KMS-11 (cell line): Measurements from ENCODE around the gene EML6.

ENCODE experiments used
- H2AFZ ChIP-seq: fragments of 200-600 bp; sonication (generic); 2 replicates; pipeline ENCODE4 v1.6.1; 2016; ENCODE audit warnings: antibody characterized with exemption, mixed run types, low read depth
- H3K27ac ChIP-seq: fragments of 200-600 bp; sonication (generic); 2 replicates; pipeline ENCODE4 v1.6.1; 2016; ENCODE audit warnings: mild to moderate bottlenecking, mixed run types
- H3K27me3 ChIP-seq: fragments of 200-600 bp; sonication (generic); 2 replicates; pipeline ENCODE4 v1.6.1; 2017; ENCODE audit warnings: mild to moderate bottlenecking, low read depth, mixed run types, moderate library complexity; ENCODE audit not compliant: insufficient read depth
- H3K36me3 ChIP-seq: fragments of 200-600 bp; sonication (generic); 2 replicates; pipeline ENCODE4 v1.6.1; 2017; ENCODE audit warnings: mild to moderate bottlenecking, mixed run types; ENCODE audit not compliant: insufficient read depth
- H3K4me1 ChIP-seq: fragments of 200-600 bp; sonication (generic); 2 replicates; pipeline ENCODE4 v1.6.1; 2016; ENCODE audit warnings: mild to moderate bottlenecking, low read depth, mixed run types; ENCODE audit not compliant: poor library complexity, severe bottlenecking
- H3K4me2 ChIP-seq: fragments of 200-600 bp; sonication (generic); 2 replicates; pipeline ENCODE4 v1.7.0; 2016; ENCODE audit warnings: mild to moderate bottlenecking, mixed run types
- H3K4me3 ChIP-seq: fragments of 200-600 bp; sonication (generic); IDR thresholded peaks from 2 replicates; pipeline ENCODE4 v1.6.1; 2017; ENCODE audit warnings: low read depth, low read length, mixed read lengths; ENCODE audit not compliant: insufficient read depth
- H3K79me2 ChIP-seq: fragments of 200-600 bp; sonication (generic); 2 replicates; pipeline ENCODE4 v1.6.1; 2016; ENCODE audit warnings: low read depth, mixed run types; ENCODE audit not compliant: insufficient read depth
- H3K9ac ChIP-seq: fragments of 200-600 bp; sonication (generic); 2 replicates; pipeline ENCODE4 v1.6.1; 2016; ENCODE audit warnings: mild to moderate bottlenecking, mixed run types
- H4K20me1 ChIP-seq: fragments of 200-600 bp; sonication (generic); 2 replicates; pipeline ENCODE4 v1.6.1; 2016; ENCODE audit warnings: mild to moderate bottlenecking, mixed run types; ENCODE audit not compliant: insufficient read depth
- TF ChIP-seq, protein P1 (sequence below): fragments of 200-600 bp; sonication (generic); conservative IDR thresholded peaks from 2 replicates; pipeline ENCODE4 v1.6.1; 2017; ENCODE audit warnings: low read depth, mild to moderate bottlenecking, antibody characterized with exemption, low read length, moderate library complexity, mixed read lengths

The EML6 gene

GRCh38 chr2:54708584-54709335 lies 14.7 kb upstream of the EML6 start:
- H3K36me3 ChIP-seq = no peaks in the 10 kb centered on the region
- no peaks in the 10 kb centered on the region for H4K20me1 ChIP-seq
- no peak overlapping the region for H3K4me3 ChIP-seq
- H3K9ac ChIP-seq = no peak overlapping the region
- peaks cover 27% of the 10 kb centered on the region for H3K4me1 ChIP-seq
- no peak overlapping the region for H2AFZ ChIP-seq
- no peak overlapping the region for H3K4me2 ChIP-seq
- no peaks in the 10 kb centered on the region for H3K27me3 ChIP-seq
- no peaks in the 10 kb centered on the region for H3K79me2 ChIP-seq
- no peak overlapping the region for H3K27ac ChIP-seq
- TF ChIP-seq, protein P1, sequence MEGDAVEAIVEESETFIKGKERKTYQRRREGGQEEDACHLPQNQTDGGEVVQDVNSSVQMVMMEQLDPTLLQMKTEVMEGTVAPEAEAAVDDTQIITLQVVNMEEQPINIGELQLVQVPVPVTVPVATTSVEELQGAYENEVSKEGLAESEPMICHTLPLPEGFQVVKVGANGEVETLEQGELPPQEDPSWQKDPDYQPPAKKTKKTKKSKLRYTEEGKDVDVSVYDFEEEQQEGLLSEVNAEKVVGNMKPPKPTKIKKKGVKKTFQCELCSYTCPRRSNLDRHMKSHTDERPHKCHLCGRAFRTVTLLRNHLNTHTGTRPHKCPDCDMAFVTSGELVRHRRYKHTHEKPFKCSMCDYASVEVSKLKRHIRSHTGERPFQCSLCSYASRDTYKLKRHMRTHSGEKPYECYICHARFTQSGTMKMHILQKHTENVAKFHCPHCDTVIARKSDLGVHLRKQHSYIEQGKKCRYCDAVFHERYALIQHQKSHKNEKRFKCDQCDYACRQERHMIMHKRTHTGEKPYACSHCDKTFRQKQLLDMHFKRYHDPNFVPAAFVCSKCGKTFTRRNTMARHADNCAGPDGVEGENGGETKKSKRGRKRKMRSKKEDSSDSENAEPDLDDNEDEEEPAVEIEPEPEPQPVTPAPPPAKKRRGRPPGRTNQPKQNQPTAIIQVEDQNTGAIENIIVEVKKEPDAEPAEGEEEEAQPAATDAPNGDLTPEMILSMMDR = no peak

- Histone ChIP-seq H3K9ac (no peak overlapping the region), H4K20me1 (no peaks in the 10 kb centered on the region), H3K4me2 (no peak overlapping the region), H2AFZ (no peak overlapping the region), H3K4me3 (no peak overlapping the region), H3K27ac (no peak overlapping the region), H3K4me1 (peaks cover 24% of the 10 kb centered on the region), H3K36me3 (no peaks in the 10 kb centered on the region), H3K79me2 (no peaks in the 10 kb centered on the region), H3K27me3 (no peaks in the 10 kb centered on the region)
- TF ChIP-seq, protein P1 = no peak
These were observed 14.1 kb upstream of the EML6 start for GRCh38 chr2:54709336-54709809.

GRCh38 chr2:54710216-54710615 lies 13.2 kb upstream of the EML6 start:
- Histone ChIP-seq H3K4me2 (no peak overlapping the region), H3K27ac (no peak overlapping the region), H4K20me1 (no peaks in the 10 kb centered on the region), H3K4me3 (no peak overlapping the region), H2AFZ (no peak overlapping the region), H3K9ac (no peak overlapping the region), H3K4me1 (peaks cover 16% of the 10 kb centered on the region), H3K79me2 (no peaks in the 10 kb centered on the region), H3K27me3 (no peaks in the 10 kb centered on the region), H3K36me3 (no peaks in the 10 kb centered on the region)
- TF ChIP-seq, protein P1 = no peak

- H3K36me3 ChIP-seq = no peaks in the 10 kb centered on the region
- no peaks in the 10 kb centered on the region for H4K20me1 ChIP-seq
- H3K79me2 ChIP-seq = no peaks in the 10 kb centered on the region
- H3K27ac ChIP-seq = no peak overlapping the region
- H3K9ac ChIP-seq = no peak overlapping the region
- H3K4me1 ChIP-seq = peaks cover 11% of the 10 kb centered on the region
- H3K4me3 ChIP-seq = no peak overlapping the region
- no peaks in the 10 kb centered on the region for H3K27me3 ChIP-seq
- H2AFZ ChIP-seq = no peak overlapping the region
- TF ChIP-seq, protein P1 = no peak
- no peak overlapping the region for H3K4me2 ChIP-seq
These were observed 10.9 kb upstream of the EML6 start for GRCh38 chr2:54712516-54712915.
